GM21447 (cell line): ENCODE data around the gene SORL1.
"Not testable (repeated sequence)": the region's sequence is repeated elsewhere in the genome, so short reads cannot be mapped to it uniquely, and the experiment has no call there.

Experiments
- ATAC-seq: cut with Tn5 transposase; IDR thresholded peaks from one replicate; pipeline ENCODE4 v1.9.1; 2021; ENCODE audit not compliant: unreplicated experiment

Gene SORL1

DNA sequence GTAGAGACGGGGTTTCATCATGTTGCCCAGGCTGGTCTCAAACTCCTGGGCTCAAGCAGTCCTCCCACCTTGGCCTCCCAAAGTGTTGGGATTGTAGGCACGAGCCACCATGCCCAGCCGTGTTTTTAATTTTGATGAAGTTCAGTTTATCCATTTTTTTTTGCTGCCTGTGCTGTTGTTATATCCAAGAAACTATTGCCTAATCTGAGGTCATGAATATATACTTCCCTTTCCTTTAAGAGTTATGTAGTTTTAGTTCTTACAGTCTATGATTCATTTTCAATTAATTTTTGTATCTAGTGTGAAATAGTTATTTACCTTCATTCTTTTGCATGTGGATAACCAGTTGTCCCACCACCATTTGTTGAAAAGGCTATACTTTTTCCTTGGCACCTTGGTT, 50.9 kb downstream of the SORL1 start:
- no peak for ATAC-seq

- ATAC-seq = not testable (repeated sequence)
These were observed 54.1 kb downstream of the SORL1 start for GRCh38 chr11:121506237-121506636.

GRCh38 chr11:121508449-121508848, 56.3 kb downstream of the SORL1 start:
- no peak for ATAC-seq

GRCh38 chr11:121510438-121510837, 58.3 kb downstream of the SORL1 start:
- no peak for ATAC-seq

GRCh38 chr11:121512468-121513465, 60.7 kb downstream of the SORL1 start:
- no peak for ATAC-seq

DNA sequence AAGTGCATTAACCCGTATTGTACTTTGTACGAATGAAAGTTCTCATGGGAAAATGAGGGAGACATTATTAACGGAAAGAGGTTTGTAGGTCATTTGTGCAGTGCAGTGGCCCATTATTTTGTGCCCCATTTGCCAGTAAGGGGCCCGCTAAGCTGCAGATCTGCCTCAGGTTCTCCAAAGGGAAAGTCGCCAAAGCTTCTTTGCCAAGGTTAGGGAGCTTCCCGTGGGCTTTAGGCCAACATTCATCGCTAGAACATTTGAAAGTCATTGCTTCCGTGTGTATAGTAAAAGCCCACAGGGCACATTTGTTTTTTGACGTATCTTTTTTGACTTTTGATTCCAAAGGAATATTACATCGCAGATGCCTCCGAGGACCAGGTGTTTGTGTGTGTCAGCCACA, 61.7 kb downstream of the SORL1 start:
- no peak for ATAC-seq

- no peak for ATAC-seq
These were observed 62.6 kb downstream of the SORL1 start for GRCh38 chr11:121514432-121515334.

DNA sequence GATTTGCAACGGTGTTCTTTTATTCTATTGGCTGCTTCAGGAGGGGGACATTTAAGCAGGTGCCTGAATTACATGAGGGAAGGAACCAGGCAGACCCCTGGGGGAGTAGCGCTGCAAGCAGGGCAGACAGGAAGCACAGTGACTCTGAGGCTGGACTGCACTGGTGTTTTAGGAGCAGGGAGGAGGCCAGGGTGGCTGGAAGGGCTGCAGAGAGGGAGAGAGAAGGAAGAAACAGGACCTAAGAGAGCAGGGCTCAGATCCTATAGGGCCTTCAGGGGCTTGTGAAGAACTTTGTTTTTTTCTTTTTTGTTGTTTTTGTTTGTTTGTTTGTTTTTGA, 63.2 kb downstream of the SORL1 start:
- ATAC-seq = no peak

DNA sequence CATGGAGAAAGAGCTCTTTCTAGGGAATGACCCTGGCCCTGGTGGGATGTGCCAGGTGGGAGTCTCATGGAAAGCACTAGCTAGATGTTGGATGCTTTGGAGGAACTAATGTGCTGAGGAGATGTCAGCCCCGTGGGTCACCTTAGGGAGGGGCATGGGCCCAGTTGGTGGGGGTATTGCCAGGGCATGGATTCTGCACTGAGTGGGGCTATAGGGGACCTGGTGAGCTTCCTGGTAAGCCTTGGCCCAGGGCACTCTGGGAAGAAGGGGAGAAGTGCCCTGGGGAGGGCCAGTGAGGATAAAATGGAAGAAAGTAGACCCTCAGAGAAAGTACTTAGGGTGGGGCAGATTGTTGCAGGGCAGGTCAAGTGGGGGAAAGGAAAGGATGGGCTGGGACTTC, 65.9 kb downstream of the SORL1 start:
- ATAC-seq = no peak

- no peak for ATAC-seq
These were observed 68.4 kb downstream of the SORL1 start for GRCh38 chr11:121520243-121521144.

DNA sequence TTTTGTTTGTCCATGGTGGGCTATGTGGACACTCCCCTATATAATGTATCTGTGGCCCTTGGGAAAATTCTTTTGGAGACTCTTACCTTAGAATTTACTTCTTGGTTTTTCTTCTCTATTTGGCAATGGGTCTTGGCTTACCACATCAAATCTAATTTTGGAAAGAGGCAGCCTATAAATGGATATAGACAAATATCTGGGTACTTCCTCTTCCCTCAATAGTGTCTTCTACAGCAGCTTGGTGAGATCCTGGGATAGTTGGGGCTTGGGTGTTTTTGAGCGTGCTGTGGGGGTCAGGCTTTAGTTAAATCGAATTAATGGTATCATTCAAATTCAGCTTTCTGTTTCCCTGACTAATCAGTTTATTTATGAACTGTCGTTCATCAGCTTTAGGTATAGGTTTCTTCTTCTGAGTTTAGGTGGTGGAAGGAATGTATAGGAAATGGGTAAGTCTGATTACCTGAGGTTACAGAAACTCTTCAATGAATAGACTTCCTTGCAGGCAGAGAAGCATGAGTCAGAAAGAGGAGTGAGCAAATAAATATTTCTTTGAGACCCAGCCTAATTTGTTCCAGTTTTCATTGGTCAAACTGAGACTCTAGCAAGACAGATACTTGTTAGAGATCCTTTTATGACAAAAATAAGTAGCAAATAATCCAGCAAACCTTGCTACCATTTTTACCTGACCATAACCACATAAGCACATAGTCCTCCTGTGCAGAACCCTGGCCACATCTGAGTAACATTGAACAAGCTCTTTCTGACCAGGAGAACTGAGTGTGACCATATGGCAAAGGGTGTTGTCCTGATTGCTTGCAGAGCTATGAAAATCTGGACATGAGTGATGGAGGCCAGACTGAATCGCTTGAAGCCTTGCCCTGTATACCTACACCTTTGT, 69.3 kb downstream of the SORL1 start:
- ATAC-seq = no peak

DNA sequence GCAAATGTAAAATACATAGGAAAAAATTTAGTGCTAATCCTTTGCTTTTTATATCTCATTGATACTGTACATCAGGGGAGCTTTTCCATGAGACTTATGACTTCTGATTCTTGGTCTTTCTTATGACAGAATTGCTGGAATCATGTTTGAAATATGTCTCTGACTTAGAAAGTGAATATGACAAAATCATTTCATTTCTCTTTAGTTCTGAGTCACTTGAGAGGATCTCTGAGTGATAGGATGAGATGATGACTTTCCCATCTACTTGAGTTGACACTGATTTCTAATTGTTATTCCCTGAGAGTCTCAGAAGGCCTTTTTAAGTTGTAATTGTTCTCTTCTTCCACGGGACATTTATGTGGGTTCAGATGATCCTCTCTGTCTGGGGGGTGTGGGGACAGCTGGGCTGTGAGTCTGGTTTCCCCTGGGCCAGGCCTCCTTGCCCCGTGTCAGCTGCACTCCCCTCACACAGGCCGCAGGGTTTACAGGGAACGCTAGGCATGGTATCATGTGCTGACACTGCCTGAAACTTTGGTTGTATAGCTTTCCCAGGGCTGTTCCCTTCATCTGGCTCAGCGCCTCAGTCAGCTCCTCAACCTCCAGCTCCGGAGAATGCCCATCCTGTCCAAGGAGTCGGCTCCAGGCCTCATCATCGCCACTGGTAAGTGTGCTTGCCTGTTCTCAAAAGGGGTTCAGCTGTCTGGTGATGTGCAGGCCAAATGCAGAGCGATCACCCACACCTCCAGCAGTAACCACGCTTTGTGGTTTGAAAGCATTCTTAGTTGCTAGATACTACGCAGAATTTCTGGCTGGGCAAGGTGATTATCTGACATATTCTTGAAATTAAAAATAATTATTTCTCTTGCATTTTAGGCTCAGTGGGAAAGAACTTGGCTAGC, 70.2 kb downstream of the SORL1 start:
- no peak for ATAC-seq

DNA sequence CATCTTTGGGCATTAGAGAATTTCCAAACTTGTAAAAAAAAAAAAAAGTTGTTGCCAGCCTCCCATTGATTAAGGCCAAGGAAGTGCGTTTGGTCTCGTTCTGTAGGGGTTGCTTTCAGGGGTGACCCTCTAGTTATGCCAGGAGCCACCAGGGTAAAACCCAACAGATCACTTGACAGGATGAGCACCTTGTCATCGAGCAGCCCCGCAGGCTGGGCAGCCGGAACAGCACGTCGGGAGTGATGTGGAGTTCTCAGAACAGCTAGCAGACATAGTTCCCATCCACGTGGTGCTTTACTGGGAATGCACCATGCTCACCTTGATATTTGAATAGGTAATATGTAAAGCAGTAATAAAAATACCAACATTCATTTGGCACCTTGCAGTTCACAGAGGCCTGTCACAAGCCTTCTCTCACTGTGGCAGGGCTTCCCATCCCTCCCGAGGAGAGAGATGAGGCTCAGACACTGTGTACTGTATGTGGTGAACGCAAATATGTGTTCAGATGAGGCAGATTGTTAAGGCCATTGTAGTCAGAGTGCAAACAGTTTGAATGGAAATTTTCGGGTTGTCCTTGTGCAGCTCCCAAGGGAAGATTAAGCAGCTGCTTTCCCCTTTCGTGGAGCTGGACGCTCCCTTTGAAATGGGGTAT, 71.6 kb downstream of the SORL1 start:
- ATAC-seq = no peak

DNA sequence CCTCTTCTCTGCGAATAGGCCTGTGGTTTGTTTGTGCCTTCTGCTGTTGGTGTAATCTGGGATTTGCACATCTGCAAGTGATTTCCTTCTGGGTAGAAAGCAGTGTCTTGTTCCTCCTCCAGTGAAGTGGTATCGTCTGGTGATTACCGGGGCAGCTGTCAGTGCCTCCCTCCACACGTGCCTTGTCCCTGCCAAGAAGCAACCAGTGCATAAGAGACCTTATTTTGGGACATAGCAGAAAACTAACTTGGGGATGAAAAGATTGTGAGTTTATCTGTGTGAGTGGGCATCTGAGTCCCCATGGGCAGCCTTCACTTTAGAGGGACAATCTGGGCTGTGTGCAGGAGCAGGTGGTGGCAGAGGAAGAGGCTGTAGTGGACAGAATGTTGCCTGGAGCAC, 72.1 kb downstream of the SORL1 start:
- no peak for ATAC-seq

DNA sequence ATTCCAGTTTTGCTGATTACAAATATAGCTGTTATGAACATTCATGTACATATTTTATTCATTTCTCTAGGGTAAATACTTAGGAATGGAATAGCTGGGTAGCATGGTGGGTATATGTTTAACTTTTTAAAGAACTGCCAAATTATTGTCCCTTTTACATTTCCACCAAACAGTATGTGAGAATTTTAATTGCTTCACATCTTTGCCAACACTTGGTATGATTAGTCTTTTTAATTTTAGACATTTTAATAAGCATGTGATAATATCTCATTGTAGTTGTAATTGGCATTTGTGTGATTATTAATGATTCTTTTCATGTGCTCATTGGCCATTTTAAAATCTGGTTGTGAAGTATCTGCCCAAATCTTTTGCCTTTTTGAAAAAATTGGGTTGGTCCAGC, 73.3 kb downstream of the SORL1 start:
- ATAC-seq = no peak

DNA sequence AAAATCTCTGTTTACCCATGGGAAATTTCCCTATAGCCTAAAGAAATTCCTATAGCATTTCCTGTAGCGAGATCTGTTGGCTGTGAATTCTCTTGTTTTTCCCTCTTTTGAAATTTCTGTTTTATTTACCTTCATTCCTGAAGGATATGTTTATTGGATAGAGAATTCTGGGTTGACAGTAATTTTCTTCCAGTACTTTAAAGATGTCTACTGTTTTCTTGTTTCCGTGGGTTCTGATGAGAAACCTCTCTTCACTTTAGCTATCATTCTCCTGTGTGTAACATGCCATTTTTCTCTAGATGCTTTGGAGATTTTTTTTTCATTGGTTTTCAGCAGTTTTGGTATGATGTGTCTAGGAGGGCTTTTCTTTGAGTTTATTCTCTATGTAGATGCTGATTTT, 78.1 kb downstream of the SORL1 start:
- no peak for ATAC-seq

- no peak for ATAC-seq
These were observed 81.5 kb downstream of the SORL1 start for GRCh38 chr11:121533601-121534000.
